Keratinocyte (primary cell): ENCODE results near the gene DAGLA. TPM values are rescaled to one million over a fixed set of nuclear protein-coding genes. Genes with fewer than 3 reads are reported as not detected.

Experiments used
- DNase-seq: peaks from one replicate; pipeline ENCODE4 v3.0.0-alpha.2; 2011; ENCODE audit warnings: low read depth, missing footprints, low spot score
- FAIRE-seq: peaks from 2 replicates; lab custom pipeline; 2011; peaks lifted over from hg19 to GRCh38; lab: Jason Lieb, UNC
- H2AFZ ChIP-seq: 2 replicates; pipeline ENCODE4 v1.6.0; 2012; ENCODE audit warnings: low read length, control low read depth, inconsistent platforms; ENCODE audit not compliant: control insufficient read depth
- H3K27ac ChIP-seq: 2 replicates; pipeline ENCODE4 v1.5.1; 2011; ENCODE audit warnings: low read length; ENCODE audit not compliant: control insufficient read depth, insufficient read depth
- H3K27me3 ChIP-seq: 3 replicates; pipeline ENCODE4 v1.6.0; 2011; ENCODE audit warnings: low read length; ENCODE audit not compliant: control insufficient read depth, insufficient read depth; ENCODE audit errors: extremely low read depth
- H3K36me3 ChIP-seq, 2 experiments: 2 replicates in 1 of 2; 3 replicates in 1 of 2; pipeline ENCODE4 v1.5.1; 2011; ENCODE audit warnings: low read length in 2 of 2, mild to moderate bottlenecking in 1 of 2; ENCODE audit not compliant: control insufficient read depth in 2 of 2, insufficient read depth in 2 of 2; ENCODE audit errors: extremely low read depth in 1 of 2
- H3K4me1 ChIP-seq: 3 replicates; pipeline ENCODE4 v1.5.1; 2011; ENCODE audit warnings: low read length; ENCODE audit not compliant: control insufficient read depth, insufficient read depth; ENCODE audit errors: extremely low read depth
- H3K4me2 ChIP-seq: 3 replicates; pipeline ENCODE4 v1.6.0; 2011; ENCODE audit warnings: low read depth, low read length; ENCODE audit not compliant: control insufficient read depth, insufficient read depth; ENCODE audit errors: extremely low read depth
- H3K4me3 ChIP-seq, 3 experiments: fragments of 200-600 bp in 1 of 3; sonication (generic) in 1 of 3; 2 replicates in 2 of 3; 3 replicates in 1 of 3; pipeline ENCODE4 v1.5.1; 2011 to 2016; ENCODE audit warnings: low read length in 3 of 3, mild to moderate bottlenecking in 3 of 3, control low read depth in 2 of 3, inconsistent platforms in 1 of 3, low read depth in 1 of 3, mixed read lengths in 1 of 3, mixed run types in 1 of 3, moderate library complexity in 1 of 3; ENCODE audit not compliant: control insufficient read depth in 2 of 3, insufficient read depth in 2 of 3; ENCODE audit errors: extremely low read depth in 1 of 3
- H3K79me2 ChIP-seq: 2 replicates; pipeline ENCODE4 v1.6.0; 2012; ENCODE audit warnings: low read length; ENCODE audit not compliant: control insufficient read depth, insufficient read depth
- H3K9ac ChIP-seq: 3 replicates; pipeline ENCODE4 v1.6.0; 2011; ENCODE audit warnings: low read length; ENCODE audit not compliant: control insufficient read depth, insufficient read depth; ENCODE audit errors: extremely low read depth
- H3K9me1 ChIP-seq: 3 replicates; pipeline ENCODE4 v1.6.0; 2011; ENCODE audit warnings: low read length; ENCODE audit not compliant: control insufficient read depth, insufficient read depth; ENCODE audit errors: extremely low read depth
- H3K9me3 ChIP-seq: 2 replicates; pipeline ENCODE4 v1.5.1; 2012; ENCODE audit warnings: low read depth, low read length; ENCODE audit not compliant: control insufficient read depth
- H4K20me1 ChIP-seq: 3 replicates; pipeline ENCODE4 v1.6.0; 2011; ENCODE audit warnings: low read length; ENCODE audit not compliant: control insufficient read depth, insufficient read depth; ENCODE audit errors: extremely low read depth
- EZH2 ChIP-seq: IDR thresholded peaks from one replicate; pipeline ENCODE4 v1.6.1; 2012; ENCODE audit warnings: inconsistent platforms, mild to moderate bottlenecking, low read length, moderate library complexity
- dilution Hi-C: fragments of 300-500 bp; cut with MboI; formaldehyde crosslinking; loops from one replicate; pipeline ENCODE4 v1.7.0; 2020; ENCODE audit warnings: low sequenced_read_pairs; ENCODE audit not compliant: extremely low pct_ligation_motif_present
- polyA plus RNA-seq, 5 experiments: library from polyadenylated mRNA; depleted of rRNA in 3 of 5; stranded (reverse) in 3 of 5; stranded (forward) in 1 of 5; unstranded in 1 of 5; fragments of >200 nt; gene quantifications; 1 replicate in 1 of 5; 2 replicates in 3 of 5; 3 replicates in 1 of 5; pipeline versions ENCODE4 v1.2.1 to v1.2.3, GENCODE V29; 2011 to 2012; ENCODE audit warnings: missing spikeins in 2 of 5, low read depth in 1 of 5, low replicate concordance in 1 of 5
- TF ChIP-seq, protein P1 (sequence below), 3 experiments: IDR thresholded peaks in 1 of 3; conservative IDR thresholded peaks in 1 of 3; optimal IDR thresholded peaks in 1 of 3; 2 replicates in 2 of 3; 3 replicates in 1 of 3; pipeline versions ENCODE3 to v1.5.1; 2011; ENCODE audit warnings: low read length in 3 of 3, mild to moderate bottlenecking in 3 of 3, moderate library complexity in 2 of 3, control low read depth in 1 of 3, inconsistent platforms in 1 of 3; ENCODE audit not compliant: insufficient read depth in 2 of 3; ENCODE audit errors: extremely low read depth in 1 of 3

Gene DAGLA
- polyA plus RNA-seq, 1 donor (not counting 4 experiments of a cell fraction or from before 2014, with no cell fraction given) = 0.03 TPM

DNA sequence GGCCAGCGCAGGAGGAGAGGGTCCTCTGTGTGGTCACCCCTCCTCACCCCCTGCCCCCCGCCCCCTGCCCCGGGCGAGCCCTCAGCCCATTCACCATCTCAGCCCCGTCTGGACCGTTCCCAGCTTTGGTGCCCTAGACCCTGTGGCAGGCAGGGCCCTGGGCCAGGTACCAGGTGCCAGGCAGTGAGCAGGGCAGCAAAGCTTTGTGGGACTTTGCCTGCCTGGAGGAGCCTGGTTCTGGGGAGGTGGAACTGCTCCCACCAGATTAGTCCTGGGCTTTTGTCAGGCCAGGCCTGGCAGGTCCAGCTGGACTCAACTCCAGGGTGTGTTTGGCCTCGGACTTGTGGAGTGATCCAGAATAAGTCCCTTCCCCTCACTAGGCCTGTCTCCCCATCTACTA, 58.6 kb downstream of the DAGLA start:
- TF ChIP-seq, protein P1, sequence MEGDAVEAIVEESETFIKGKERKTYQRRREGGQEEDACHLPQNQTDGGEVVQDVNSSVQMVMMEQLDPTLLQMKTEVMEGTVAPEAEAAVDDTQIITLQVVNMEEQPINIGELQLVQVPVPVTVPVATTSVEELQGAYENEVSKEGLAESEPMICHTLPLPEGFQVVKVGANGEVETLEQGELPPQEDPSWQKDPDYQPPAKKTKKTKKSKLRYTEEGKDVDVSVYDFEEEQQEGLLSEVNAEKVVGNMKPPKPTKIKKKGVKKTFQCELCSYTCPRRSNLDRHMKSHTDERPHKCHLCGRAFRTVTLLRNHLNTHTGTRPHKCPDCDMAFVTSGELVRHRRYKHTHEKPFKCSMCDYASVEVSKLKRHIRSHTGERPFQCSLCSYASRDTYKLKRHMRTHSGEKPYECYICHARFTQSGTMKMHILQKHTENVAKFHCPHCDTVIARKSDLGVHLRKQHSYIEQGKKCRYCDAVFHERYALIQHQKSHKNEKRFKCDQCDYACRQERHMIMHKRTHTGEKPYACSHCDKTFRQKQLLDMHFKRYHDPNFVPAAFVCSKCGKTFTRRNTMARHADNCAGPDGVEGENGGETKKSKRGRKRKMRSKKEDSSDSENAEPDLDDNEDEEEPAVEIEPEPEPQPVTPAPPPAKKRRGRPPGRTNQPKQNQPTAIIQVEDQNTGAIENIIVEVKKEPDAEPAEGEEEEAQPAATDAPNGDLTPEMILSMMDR (optimal IDR thresholded peaks at IDR 0.05 in 1 of 3, IDR thresholded peaks at IDR 0.05 in 1 of 3, conservative IDR thresholded peaks at IDR 0.05 in 1 of 3; ENCODE audit: extremely low read depth in 1 of 3, insufficient read depth in 2 of 3, low read length in 3 of 3) = no peak
- TF ChIP-seq EZH2 = no peak
- H3K79me2 ChIP-seq = no peaks in the 10 kb centered on the region
- no peak overlapping the region for H3K27ac ChIP-seq
- dilution Hi-C loops = no loop called here
- H3K9me3 ChIP-seq = no peaks in the 10 kb centered on the region
- H3K4me1 ChIP-seq = no peaks in the 10 kb centered on the region
- FAIRE-seq (no peak), DNase-seq (no peak)
- H3K27me3 ChIP-seq = peaks cover 14% of the 10 kb centered on the region
- H3K4me2 ChIP-seq = no peak overlapping the region
- no peak overlapping the region for H3K4me3 ChIP-seq
- H3K9me1 ChIP-seq = no peaks in the 10 kb centered on the region
- no peaks in the 10 kb centered on the region for H3K36me3 ChIP-seq
- H3K9ac ChIP-seq = no peak overlapping the region
- no peak overlapping the region for H2AFZ ChIP-seq
- H4K20me1 ChIP-seq = peaks cover 3% of the 10 kb centered on the region

DNA sequence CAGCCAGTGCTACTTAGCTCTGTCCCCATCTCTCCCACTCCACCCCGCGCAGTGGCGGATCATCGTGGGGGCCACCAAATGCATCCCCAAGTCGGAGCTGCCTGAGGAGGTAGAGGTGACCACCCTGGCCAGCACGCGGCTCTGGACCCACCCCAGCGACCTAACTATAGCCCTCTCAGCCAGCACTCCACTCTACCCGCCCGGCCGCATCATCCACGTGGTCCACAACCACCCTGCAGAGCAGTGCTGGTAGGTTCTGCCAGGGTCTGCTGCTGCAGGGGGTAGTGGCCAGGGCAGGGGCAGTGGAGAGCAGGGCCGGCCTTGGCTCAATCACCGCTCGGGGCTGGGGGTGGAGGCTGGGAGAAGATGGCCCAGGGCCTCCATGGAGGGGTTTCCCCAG, 59.2 kb downstream of the DAGLA start:
- FAIRE-seq (no peak), DNase-seq (no peak)
- dilution Hi-C loops = no loop called here
- Histone ChIP-seq H3K4me2 (no peak overlapping the region), H3K9ac (no peak overlapping the region), H3K4me1 (no peaks in the 10 kb centered on the region), H3K9me1 (no peaks in the 10 kb centered on the region), H3K79me2 (no peaks in the 10 kb centered on the region), H3K27me3 (peaks cover 14% of the 10 kb centered on the region), H3K36me3 (no peaks in the 10 kb centered on the region), H3K4me3 (no peak overlapping the region), H2AFZ (no peak overlapping the region), H4K20me1 (no peaks in the 10 kb centered on the region), H3K9me3 (no peaks in the 10 kb centered on the region), H3K27ac (no peak overlapping the region)
- TF ChIP-seq, protein P1 (optimal IDR thresholded peaks at IDR 0.05 in 1 of 3, IDR thresholded peaks at IDR 0.05 in 1 of 3, conservative IDR thresholded peaks at IDR 0.05 in 1 of 3; ENCODE audit: extremely low read depth in 1 of 3, insufficient read depth in 2 of 3, low read length in 3 of 3) = no peak
- TF ChIP-seq EZH2 = no peak
